Measurements from ENCODE around the gene LCA5. TPM values are rescaled to one million over a fixed set of nuclear protein-coding genes. Genes with fewer than 3 reads are reported as not detected.

Gene LCA5
- total RNA-seq, 1 donor from 2014 or later = 4.3 TPM

DNA sequence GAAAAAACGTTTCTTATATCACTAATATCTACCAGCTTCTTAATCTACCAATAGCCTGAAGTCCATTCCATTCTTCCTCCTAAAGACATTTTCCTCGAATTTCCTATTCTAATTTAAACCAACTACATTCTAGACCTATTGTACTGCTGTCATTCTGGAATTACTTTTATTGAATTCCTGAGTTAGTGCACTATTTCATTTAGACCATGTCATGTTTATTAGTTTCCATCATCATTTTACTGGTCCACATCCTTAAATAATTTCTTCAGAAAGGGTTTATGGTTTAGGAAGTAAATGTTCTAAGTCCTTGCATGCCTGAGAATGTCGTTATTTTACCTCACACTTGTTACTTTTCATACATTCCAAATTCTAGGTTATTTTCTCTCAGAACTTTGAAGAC lies 13.2 kb downstream of the LCA5 start:
- DNase-seq (ENCODE audit: extremely low spot score, unreplicated experiment) = no peak
- Mint-ChIP-seq H3K4me3 (ENCODE audit: unreplicated experiment) (no peak overlapping the region), H3K9me3 (ENCODE audit: unreplicated experiment) (peaks cover 6% of the 10 kb centered on the region), H3K36me3 (ENCODE audit: unreplicated experiment) (peaks cover 5% of the 10 kb centered on the region), H3K27me3 (ENCODE audit: unreplicated experiment) (no peaks in the 10 kb centered on the region), H3K4me1 (ENCODE audit: unreplicated experiment) (peaks cover 4% of the 10 kb centered on the region), H3K27ac (ENCODE audit: unreplicated experiment) (no peak overlapping the region)
- TF ChIP-seq, protein P1, sequence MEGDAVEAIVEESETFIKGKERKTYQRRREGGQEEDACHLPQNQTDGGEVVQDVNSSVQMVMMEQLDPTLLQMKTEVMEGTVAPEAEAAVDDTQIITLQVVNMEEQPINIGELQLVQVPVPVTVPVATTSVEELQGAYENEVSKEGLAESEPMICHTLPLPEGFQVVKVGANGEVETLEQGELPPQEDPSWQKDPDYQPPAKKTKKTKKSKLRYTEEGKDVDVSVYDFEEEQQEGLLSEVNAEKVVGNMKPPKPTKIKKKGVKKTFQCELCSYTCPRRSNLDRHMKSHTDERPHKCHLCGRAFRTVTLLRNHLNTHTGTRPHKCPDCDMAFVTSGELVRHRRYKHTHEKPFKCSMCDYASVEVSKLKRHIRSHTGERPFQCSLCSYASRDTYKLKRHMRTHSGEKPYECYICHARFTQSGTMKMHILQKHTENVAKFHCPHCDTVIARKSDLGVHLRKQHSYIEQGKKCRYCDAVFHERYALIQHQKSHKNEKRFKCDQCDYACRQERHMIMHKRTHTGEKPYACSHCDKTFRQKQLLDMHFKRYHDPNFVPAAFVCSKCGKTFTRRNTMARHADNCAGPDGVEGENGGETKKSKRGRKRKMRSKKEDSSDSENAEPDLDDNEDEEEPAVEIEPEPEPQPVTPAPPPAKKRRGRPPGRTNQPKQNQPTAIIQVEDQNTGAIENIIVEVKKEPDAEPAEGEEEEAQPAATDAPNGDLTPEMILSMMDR (IDR thresholded peaks at IDR 0.05) = no peak

DNA sequence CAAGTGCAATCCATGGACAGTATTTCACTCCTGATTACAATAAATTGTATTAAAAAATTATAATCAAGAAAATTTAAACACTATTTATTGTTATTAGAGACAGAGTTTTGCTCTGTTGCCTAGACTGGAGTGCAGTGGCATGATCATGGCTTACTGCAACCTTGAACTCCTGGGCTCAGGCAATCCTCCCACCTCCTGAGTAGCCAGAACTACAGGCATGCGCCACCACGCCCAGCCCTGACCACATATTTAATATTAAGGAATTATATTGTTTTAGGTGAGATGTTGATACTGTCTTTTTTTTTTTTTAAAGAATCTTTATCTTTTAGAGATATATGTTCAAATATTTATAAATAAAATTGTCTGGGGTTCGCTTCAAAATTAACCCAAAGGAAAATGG lies 14.6 kb downstream of the LCA5 start:
- Mint-ChIP-seq H3K4me1 (ENCODE audit: unreplicated experiment) (peaks cover 4% of the 10 kb centered on the region), H3K27ac (ENCODE audit: unreplicated experiment) (no peak overlapping the region), H3K36me3 (ENCODE audit: unreplicated experiment) (peaks cover 11% of the 10 kb centered on the region), H3K27me3 (ENCODE audit: unreplicated experiment) (no peaks in the 10 kb centered on the region), H3K9me3 (ENCODE audit: unreplicated experiment) (peaks cover 6% of the 10 kb centered on the region), H3K4me3 (ENCODE audit: unreplicated experiment) (no peak overlapping the region)
- DNase-seq (ENCODE audit: extremely low spot score, unreplicated experiment) = no peak
- TF ChIP-seq, protein P1 (IDR thresholded peaks at IDR 0.05) = no peak

DNA sequence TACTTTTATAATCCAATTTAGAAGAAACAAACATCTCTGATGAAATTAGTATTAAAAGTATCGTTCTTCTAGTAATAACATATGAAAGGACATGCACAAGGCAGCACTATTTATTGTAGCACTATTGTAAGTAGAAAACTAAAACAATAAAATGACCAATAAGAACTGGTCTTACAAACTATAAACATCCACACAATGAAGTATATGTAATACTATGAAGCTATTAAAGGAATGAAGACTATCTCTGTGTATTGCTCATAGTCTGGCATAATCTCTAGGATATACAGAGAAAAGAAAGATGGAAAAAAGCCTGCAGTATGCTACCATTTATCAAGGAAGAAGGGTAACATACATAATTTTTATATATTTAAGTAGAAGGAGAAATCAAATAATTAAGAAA lies 16.7 kb downstream of the LCA5 start:
- peaks cover 6% of the 10 kb centered on the region for H3K9me3 Mint-ChIP-seq (ENCODE audit: unreplicated experiment)
- TF ChIP-seq, protein P1 (IDR thresholded peaks at IDR 0.05) = no peak
- no peaks in the 10 kb centered on the region for H3K27me3 Mint-ChIP-seq (ENCODE audit: unreplicated experiment)
- H3K27ac Mint-ChIP-seq (ENCODE audit: unreplicated experiment) = no peak overlapping the region
- no peak overlapping the region for H3K4me3 Mint-ChIP-seq (ENCODE audit: unreplicated experiment)
- H3K36me3 Mint-ChIP-seq (ENCODE audit: unreplicated experiment) = peaks cover 11% of the 10 kb centered on the region
- peaks cover under 1% of the 10 kb centered on the region for H3K4me1 Mint-ChIP-seq (ENCODE audit: unreplicated experiment)
- DNase-seq (ENCODE audit: extremely low spot score, unreplicated experiment) = no peak

DNA sequence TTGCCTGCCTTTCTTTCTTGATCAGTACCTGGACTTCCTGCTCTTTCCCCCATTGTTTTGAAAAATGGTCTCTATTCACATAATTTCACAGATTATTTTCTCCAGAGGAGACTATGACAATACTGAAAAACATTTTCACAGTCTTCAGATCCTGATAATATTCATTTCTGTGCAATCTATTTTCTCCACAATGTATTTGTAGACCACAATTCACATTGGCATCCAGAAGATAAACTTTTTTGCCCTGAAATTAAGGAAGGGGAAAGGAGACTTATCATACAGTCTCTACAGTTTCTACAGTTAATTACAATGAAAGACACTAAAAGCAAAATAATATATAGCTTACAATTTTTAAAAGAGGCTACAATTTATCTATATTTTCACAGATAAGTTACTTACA lies 18.4 kb downstream of the LCA5 start:
- no peak overlapping the region for H3K27ac Mint-ChIP-seq (ENCODE audit: unreplicated experiment)

DNA sequence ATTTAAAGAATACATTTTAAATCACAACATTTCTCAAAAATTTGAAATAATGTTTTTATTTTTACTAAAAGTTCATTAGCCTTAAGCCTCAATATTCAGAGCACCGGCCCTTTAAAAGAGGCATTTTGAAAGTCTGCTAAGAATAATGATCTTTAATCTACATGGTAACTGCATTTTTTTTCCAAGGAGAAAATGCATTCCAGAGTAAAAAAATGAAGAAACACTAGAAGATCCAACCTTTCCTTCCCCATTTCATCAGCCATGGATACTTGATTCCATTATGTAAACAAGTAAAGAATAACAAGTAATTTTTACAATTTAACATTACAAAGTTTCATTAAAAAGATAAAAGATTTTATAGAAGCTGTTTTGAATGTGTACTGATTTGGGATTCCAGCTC lies 21.8 kb downstream of the LCA5 start:
- H3K9me3 Mint-ChIP-seq (ENCODE audit: unreplicated experiment) = peaks cover 5% of the 10 kb centered on the region
- H3K4me1 Mint-ChIP-seq (ENCODE audit: unreplicated experiment) = no peaks in the 10 kb centered on the region
- DNase-seq (ENCODE audit: extremely low spot score, unreplicated experiment) = no peak
- no peaks in the 10 kb centered on the region for H3K27me3 Mint-ChIP-seq (ENCODE audit: unreplicated experiment)
- H3K36me3 Mint-ChIP-seq (ENCODE audit: unreplicated experiment) = peaks cover 20% of the 10 kb centered on the region
- no peak overlapping the region for H3K27ac Mint-ChIP-seq (ENCODE audit: unreplicated experiment)
- TF ChIP-seq, protein P1 (IDR thresholded peaks at IDR 0.05) = no peak
- no peak overlapping the region for H3K4me3 Mint-ChIP-seq (ENCODE audit: unreplicated experiment)

More for the DNA sequence above, 18.4 kb downstream of the LCA5 start:
- DNase-seq (ENCODE audit: extremely low spot score, unreplicated experiment) = no peak
- Mint-ChIP-seq H3K4me1 (ENCODE audit: unreplicated experiment) (no peaks in the 10 kb centered on the region), H3K36me3 (ENCODE audit: unreplicated experiment) (peaks cover 10% of the 10 kb centered on the region), H3K4me3 (ENCODE audit: unreplicated experiment) (no peak overlapping the region), H3K27me3 (ENCODE audit: unreplicated experiment) (no peaks in the 10 kb centered on the region), H3K9me3 (ENCODE audit: unreplicated experiment) (peaks cover 2% of the 10 kb centered on the region)
- TF ChIP-seq, protein P1 (IDR thresholded peaks at IDR 0.05) = no peak
